TTC549 (cell line): ENCODE results near the gene HOXC11.

Experiments
- FAIRE-seq: peaks from 2 replicates; lab custom pipeline; 2012; peaks lifted over from hg19 to GRCh38; lab: Jason Lieb, UNC

The HOXC11 gene

DNA sequence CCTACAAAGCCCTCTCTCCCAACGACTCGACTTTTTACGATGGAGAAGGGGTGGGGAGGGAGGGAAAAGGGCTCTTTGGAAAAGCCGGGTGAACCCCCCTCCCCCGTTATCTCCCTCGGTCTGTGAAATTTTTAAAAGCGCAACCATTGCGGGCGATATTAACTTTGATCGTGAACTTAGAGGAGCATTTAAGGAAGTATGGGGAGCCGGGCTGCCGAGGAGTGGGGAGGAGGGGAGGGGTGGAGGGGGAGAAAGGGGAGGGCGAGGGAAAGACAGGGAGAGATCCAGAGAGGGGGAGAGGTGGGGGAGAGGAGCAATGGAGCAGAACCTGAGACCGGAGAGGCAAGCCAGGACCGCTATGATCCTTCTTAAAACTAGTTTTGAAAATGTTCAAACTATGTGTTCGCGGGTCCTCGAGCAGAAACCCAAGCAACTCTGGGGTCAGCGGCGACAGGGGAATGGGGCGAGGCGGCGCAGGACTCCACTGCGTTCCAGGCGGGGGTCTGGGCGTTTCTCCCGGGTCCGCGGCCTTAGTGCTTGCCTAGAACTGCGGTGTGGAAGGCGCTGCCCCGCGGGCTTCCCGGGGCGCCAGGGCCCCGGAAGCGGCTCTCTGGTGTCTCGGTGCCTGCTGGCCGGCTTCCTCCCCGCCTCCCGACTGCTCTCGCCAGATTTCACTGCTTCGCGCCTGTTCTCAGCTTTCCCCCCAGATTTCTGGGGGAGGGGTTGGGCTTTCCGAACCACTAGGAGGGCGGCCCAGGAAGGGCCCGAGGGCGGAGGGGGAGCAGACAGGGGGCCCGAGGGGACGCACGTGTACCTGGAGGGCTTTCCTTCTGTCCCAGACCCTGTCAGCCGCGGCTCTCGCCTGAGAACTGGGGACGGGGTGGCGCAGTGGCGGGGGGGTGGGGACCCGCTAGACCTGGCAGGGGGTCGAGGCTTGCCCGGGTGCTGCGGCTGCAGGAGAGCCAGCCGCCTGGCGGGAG is 1.4 kb downstream of the HOXC11 start, which contains the start of gene HOTAIR:
HOTAIR (minus strand) TSS at position 871 of the 980 bp plus-strand sequence.
- no peak for FAIRE-seq

DNA sequence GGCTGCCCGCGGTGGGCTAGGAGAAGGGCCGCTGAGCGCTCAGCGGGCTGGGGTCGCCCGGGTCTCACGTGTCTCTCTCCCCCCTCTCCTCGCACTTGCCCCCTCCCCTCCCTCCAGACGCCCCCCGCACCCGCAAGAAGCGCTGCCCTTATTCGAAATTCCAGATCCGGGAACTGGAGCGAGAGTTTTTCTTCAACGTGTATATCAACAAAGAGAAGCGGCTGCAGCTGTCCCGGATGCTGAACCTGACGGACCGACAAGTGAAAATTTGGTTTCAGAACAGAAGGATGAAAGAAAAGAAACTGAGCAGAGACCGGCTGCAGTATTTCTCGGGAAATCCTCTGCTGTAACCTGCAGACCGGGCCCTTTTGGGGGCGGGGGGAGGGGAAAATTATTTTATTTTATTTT is 2.1 kb downstream of the HOXC11 start:
- FAIRE-seq: no peak

GRCh38 chr12:53975479-53976152 is 2.7 kb downstream of the HOXC11 start:
- no peak for FAIRE-seq

GRCh38 chr12:53976172-53976822 is 3.4 kb downstream of the HOXC11 start:
- no peak for FAIRE-seq

GRCh38 chr12:53976823-53977595 is 4.1 kb downstream of the HOXC11 start:
- no peak for FAIRE-seq

GRCh38 chr12:53977596-53978445 is 4.9 kb downstream of the HOXC11 start:
- no peak for FAIRE-seq

DNA sequence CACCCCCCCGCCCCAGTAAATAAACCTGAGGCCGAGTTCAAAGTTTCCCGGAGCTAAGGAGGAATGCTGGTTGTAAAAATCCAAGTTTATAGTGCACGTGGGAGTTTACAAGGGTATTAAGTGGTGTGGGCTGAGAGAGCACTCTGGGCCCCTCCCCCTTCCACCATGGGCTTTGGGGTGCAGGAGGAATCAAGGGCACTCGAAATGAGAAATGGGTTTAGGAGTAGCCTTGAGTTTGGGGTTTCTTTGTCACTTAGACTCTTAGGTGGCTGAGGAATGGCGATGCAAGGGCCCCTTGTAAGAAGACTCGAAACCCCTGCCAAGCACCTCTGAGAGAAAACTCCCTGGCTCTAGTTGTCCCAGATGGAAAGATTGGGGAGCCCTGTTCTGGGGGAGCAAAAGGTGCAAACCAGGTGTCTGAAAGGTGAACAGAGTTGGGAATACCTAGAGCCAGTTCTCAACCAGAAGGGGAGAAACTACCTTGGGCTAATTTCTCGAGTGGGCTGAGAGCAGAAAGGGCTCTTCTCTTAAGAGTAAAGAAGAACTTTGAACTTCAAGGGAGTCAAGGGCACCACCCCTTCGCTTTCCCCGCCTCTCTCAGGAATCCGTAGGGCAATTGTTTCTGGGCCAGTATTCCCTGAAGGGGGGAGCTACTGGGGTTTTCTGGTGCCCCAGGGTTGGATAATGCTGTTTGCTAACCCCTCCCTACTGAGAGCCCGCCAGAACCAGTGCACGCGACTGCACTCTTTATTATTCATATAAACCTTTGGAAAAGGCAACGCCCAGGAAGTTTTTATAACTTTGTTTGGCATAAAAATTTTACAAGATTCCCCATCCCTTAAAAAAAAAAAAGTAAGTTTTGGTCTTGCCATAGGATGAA is 5.8 kb downstream of the HOXC11 start:
- FAIRE-seq: no peak

DNA sequence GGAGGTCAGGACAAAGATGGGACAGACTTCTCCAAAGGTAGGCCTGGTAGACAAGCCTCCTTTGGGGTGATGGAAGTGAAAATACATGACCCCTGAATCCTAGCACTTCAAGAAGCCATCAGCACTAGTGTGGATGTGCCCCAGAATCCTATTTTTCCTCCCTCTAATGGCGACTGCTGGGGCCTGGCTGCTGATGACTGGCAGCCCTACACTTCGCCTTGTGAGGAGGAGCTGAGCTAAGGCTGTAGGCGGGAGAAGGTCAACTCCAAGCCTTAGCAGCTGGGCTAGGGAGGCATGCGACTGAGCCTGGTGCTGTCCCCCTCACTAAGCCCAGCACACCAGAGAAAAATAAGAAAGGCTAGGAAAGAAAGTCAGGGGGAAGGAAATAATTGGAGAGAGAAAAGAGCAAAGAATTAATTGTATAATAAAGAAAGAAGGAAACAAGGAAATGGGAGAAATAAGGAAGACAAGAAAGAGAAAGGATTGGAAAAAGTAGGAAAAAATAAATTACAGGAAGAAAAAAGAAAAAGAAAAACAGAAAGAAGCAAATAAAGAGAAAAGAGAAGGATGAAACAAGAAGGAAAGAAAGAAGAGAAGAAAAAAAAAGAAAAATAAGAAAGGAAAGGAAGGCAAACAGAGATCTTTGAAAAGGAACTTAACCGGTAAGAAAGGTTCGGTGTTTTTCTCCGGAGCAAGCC is 7.3 kb downstream of the HOXC11 start:
- no peak for FAIRE-seq

DNA sequence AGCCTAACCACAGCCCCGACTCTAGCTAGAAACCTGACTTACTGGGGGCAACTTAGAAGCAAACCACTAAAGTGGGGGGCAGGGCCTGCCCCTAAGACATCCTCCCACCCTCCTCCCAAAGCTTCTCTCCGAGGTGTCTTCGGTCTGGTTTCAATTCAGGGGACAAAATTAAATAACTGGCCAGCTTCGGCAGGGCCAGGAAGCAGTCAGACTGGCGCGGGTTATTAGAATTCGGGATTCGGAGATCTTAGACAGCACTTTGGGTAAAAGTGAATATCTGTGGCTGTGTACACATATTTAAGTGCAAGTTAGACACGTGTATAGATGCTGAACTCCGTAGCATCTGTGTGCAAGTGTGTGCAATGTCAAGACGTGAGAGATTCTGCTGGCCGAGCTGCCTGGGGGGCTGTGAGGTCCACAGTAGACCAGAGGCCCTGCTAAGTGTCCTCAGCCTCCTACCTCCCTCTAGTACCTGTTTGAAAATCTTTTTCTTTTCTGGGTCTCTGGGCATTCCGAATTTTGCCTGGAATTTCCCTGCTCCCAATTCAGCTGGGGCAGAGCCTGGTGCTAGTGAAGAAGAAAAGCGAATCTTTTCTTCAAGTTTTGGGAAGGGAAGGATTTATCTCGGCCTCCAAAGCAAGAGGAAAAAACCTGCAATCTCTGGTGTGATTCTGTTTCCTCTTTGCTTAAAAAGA is 8.0 kb downstream of the HOXC11 start:
- no peak for FAIRE-seq

DNA sequence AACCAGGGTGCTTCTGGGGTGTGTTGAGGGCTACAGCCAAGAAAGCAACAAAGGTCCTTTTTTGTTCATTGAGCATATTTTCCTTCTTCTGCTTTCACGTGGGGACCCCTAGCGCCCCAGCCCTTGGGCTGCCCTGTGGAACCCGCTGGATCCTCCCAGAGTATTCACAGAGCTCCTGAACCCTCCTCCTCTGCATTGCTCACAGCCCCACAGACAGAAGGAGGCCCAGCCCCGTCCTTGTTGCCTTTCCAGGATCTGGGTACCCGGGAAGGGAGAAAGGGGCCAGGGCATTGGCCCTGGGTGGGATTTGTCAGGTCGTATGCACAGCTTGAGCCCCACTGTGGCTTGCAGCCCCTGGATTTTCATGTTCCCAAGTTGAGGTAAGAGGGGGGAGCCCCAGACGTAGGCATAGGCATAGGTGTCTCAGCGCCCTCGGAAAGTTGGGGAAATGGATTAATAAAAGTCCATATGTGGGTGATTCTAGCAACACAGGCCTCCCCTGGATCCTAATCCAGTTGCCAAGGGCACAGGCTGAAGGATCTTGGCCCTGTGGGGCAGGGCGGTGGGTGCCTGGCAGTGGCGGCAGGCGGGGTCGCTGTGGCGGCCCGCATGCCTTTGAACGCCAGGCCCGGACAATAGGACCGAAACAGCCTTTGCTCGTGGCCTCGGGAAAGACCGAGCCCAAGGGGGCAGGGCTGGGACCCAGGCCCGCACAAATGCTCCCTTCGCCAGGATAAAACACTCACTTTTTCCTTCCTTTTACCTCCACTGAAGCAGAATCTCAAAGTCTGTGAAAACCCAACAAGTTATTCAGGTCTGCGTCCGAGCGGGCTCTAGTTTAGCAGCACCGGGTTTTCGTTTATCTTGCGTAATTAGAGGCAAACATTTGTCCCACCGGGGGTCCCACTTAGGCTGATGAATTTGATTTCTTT is 9.0 kb downstream of the HOXC11 start:
- no peak for FAIRE-seq

GRCh38 chr12:53982648-53983567 is 10.0 kb downstream of the HOXC11 start:
- FAIRE-seq: no peak

- no peak for FAIRE-seq
These were observed 10.6 kb downstream of the HOXC11 start for GRCh38 chr12:53983568-53983949.

DNA sequence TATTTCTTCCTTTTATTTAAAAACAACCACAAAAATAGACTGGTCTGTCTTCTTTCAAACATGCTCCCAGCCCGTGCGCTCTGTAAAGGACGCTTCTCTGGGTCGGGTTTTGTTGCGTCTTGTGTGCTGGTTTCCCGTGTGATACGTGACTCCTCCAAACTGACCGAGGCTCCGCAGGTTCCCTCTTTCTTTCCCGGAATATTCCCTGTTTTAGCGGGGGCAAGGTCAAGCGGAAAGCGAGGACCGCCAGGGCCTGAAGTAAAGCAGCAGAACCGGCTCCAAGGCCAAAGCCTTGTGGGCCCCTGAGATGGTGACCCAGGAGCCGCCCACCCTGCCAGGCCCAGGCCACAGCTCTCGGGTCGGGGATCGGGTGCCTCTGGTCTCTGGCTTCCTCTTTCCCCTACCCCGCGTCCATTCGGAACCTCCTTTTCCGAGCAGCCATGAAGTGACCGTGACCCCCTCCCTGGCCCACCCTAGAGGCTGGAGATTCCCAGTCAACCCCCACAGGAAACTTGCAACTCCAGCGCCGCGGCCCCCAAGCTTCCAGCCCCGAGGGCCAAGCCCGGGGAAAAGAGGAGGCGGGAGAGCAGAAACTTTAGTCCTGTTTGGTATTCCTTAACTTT is 11.1 kb downstream of the HOXC11 start:
- FAIRE-seq: no peak

GRCh38 chr12:53984901-53985691 is 12.2 kb downstream of the HOXC11 start, which contains the start of gene HOXC10:
Gene HOXC10 (plus strand): TSS chr12:53985146. CDS start chr12:53985260, 114 bp downstream.
- FAIRE-seq: peak; percentile 68

DNA sequence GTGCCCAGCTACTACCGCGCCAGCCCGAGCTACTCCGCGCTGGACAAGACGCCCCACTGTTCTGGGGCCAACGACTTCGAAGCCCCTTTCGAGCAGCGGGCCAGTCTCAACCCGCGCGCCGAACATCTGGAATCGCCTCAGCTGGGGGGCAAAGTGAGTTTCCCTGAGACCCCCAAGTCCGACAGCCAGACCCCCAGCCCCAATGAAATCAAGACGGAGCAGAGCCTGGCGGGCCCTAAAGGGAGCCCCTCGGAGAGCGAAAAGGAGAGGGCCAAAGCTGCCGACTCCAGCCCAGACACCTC is 12.7 kb downstream of the HOXC11 start:
- no peak for FAIRE-seq
